Activated naive CD8-positive, alpha-beta T cell treated with anti-CD3 and anti-CD28 coated beads, Interleukin-2, amount 50 U/mL, for 16 hours (primary cell): Measurements from ENCODE around the gene SLC16A1.

ENCODE experiments used
- DNase-seq: peaks from one replicate; pipeline ENCODE4 v3.0.0-alpha.2; 2020; ENCODE audit warnings: low read depth, low spot score

The SLC16A1 gene

DNA sequence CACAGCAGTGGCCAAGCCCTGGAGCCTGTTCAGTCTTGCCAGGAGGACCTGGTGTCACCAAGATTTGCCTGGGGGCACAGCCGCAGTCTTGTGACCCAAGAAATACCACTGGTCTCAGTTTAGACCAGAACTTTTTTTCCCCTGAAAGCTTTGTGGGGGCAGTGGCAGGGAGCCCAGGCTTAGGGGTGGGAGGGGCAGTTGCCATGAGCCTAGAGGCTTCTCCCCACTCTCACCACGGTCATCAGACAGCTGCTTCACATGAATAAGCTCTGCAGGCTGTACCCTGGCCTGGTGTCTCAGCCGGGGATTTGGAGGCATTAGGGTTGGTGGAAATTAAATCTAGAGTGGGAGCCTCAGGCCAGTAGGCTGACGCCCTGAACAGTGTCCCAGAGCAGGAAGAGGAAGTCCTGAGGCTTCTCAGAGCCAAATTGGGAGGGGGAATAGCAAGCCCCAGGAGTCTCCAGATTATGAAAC lies 73.7 kb downstream of the SLC16A1 start:
- DNase-seq = no peak

DNA sequence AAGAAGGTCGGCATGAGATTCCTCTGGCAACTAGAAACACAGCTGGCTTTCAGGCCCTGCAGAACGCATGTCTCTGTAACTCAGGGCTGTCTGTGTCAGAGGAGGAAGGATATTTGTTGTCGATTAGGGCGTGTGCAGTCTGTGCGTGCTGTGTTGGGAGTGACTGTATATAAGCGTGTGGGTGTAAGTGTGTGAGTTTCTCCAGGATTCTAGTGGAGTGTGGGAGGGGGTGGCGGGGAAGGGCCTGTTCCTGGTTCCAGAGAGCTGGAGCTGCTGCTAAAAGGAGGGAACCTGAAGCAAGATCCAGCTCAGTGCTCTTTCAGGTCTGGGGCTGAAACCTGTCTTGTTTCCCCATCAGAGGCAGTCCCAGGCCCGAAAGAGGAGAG lies 74.3 kb downstream of the SLC16A1 start:
- DNase-seq = no peak

DNA sequence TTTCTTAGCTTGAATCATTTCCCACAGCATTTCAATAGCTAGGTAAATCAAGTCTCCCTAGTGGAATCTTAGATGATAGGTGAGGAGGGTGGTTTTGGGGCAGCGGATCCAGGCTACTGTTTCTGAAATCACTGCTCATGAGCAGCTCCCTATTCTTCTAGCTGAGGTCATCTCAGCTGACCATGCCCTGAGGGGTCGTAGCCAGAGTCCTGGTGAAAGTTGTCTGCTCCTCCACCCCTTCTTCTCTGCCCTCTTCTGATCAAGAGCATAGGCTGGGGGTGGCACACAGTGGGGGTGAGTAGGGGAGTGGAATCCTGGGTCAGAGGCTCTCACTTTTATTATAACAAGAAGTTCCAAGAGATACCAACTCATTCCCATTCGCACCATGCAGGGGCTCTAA lies 76.2 kb downstream of the SLC16A1 start:
- no peak for DNase-seq

DNA sequence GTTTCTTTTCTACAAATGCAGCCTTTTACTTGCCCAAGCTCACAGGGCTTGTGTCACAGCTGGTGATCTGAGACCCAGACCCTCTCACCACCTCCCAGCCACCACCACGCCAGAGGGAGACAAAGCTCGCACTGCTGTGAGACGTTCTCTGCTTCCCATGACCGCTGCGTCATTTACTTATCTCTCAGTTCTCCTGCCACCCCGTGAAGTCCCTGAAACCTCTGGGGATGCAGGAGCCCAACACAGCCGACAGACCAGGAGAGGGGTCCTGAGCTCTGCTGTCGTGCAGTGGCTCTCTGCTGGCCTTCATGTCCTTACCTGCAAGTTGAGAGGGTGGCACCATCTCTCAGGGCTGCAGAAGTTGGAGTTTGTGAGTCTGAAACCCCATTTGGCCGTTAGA lies 77.7 kb downstream of the SLC16A1 start:
- DNase-seq = no peak

DNA sequence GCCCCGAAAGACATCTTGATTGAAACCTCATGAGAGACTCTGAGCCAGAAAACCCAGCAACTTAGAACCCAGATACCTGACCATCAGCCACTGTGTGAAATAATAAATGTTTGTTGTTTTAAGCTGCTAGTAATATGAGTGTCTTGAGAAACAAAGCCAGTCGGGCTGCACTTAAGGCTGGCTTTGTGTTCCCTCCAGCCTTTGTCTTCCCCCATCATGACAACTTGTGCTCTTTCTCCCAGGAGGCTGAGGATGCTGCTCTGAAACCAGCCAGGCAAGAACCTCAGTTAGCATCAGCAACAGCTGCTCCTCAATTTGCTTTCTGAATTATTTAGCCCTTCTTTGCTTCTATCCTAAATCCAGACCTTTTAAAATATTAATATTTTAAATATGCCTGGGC lies 78.2 kb downstream of the SLC16A1 start:
- DNase-seq = no peak

DNA sequence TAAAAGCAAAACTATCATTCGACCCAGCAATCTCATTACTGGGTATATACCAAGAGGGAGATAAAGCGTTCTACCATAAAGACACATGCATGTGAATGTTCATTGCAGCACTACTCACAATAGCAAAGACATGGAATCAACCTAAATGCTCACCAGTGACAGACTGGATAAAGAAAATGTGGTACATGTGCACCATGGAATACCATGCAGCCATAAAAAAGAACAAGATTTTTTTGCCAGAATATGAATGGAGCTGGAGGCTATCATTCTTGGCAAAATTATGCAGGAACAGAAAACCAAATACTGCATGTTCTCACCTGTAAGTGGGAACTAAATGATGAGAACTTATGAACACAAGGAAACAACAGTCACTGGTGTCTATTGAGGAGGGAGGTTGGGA lies 79.7 kb downstream of the SLC16A1 start:
- DNase-seq = no peak

DNA sequence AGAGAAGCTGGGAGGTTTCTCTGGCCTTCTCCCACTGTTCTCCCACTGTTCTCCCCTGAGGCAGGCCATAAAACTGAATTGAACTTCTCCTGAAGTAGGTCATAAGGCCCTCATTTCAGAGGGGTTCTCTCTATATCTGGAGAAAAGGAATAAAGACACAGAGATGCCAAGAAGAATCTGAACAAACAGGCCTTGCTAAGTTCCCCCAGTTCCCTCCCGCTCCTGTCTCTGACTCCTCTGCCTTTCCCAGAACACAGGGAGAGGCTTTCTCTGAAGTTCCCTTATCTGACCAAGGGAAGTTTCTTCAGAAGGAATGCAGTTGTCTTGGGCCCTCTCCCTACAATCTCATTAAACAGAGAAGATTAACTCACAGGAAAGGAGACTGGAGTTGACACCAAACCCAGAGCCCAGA lies 83.4 kb downstream of the SLC16A1 start:
- no peak for DNase-seq

DNA sequence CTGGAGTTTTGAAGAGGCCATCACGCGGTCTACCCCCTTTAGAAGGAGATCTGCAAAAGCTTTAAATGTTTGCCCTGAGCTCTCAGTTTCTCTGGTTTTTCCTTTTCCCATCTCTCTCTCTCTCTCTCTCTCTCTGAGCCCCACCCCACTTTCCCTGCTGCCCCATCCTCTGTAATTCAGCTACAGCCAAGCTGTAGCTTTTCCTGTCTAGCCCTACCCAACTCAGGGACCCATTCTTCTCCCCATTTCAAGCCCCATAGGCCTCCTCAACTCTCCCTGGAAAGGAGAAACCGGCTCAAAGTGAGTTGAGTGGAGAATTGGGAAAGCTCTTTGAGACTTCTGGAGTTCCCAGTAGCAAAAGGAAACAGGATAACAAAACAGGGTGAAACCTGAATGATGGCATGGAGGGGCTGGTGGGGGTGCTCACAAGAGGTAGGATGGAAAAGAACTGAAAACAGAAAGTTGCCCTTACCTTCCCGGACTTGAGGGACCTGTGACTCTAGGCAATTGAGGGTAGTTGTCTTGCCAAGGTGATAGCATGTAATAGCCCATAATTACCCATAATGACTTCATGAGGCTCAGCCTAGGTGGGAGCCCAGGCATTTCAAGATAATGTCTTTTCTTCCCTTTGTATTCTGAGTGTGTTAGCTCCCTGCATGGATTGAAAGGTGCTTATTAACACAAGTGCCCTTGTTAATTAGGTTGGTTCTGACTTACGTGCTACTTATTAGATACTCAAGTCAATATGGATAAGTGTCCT lies 84.9 kb downstream of the SLC16A1 start:
- no peak for DNase-seq

DNA sequence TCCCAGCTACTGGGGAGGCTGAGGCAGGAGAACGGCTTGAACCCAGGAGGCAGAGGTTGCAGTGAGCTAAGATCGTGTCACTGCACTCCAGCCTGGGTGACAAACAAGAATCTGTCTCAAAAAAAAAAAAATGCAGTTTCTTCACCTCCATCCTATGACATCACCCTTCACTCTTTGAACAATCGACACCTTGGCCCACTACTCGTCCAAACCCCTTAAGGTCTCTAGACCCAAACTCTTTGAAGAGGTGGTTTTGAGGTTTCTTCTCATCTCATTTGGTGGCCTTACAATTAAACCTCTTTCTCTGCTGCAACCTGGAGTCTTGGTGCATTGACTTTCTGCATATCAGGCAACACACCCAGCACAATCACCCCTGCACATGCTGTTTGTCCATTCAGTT lies 86.1 kb downstream of the SLC16A1 start:
- no peak for DNase-seq

DNA sequence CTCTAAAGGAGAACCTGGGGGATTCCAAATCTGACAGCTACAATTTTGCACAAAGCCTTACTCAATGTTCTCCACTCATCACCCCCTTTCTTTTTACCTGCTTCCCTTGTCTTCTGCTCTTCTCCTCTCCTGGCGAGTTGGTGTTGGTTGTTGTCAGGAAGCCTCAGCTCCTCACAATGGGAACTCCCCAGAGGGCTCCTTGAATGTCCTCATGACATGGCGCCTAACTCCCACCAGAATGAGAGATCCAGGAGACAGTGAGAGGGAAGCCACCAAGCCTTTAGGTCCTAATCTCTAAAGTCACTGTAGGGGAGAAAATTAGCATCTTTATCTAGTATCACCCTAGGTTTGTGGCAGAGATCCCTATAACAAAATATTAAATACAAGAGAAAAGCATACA lies 87.8 kb downstream of the SLC16A1 start:
- DNase-seq = no peak

DNA sequence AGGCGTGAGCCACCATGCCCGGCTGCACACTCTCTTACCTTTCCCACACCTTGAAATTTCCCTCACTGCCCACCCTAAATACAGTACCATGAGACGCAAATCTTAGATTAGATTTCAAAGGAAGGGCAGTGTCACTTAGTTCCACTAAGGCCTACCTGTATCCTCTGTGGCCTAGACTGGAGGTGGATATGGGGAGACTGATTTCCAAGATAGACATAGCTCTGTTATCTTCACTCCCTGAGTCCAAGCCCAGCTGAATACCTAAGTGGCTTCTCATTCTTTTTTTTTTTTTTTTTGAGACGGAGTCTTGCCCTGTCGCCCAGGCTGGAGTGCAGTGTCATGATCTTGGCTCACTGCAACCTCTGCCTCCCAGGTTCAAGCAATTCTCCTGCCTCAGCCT lies 89.0 kb downstream of the SLC16A1 start:
- no peak for DNase-seq

DNA sequence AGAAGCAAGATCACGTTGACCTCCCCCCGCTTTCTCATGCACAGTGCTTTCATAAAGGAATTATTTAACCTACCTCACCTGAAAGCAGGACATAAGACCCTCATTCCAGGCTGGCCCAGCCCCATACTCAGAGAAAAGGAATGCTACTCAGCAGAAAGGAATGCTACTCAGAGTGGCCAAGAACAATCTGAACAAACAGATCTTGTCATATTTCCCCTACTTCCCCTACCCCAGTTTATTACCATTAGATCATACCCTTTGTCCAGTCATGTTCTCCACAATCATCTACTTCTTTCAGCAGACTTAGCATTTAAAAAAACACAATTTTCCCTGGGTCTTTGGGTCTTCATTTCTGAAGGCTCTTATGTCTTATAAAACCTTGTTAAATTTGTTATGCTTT lies 89.8 kb downstream of the SLC16A1 start:
- DNase-seq = no peak

DNA sequence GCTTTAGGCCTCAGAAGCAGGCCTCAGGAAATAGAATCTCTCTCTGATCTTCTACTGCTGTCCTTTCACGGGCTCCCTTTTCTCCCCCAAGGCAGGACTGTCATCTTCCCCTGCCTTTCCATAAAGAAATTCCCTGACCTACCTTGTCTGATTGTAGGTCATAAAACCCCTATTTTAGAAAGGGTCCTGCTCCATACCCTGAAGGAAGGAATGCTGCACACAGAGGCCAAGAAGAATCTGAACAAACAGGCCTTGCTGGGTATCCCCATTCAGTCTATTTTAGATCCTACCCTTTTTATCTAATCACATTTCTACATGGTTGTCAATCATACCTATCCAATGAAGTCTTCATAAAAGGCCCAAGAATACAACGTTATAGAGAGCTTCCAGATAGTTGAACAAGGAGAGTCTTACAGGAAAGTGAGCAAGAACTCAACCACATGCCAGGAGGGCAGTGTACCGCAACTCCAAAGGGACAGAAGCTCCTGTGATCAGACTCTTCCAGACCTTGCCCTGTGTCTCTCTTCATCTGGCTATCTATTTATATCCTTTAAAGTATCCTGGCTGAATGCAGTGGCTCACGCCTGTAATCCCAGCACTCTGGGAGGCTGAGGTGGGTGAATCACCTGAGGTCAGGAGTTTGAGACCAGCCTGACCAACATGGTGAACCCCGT lies 93.1 kb downstream of the SLC16A1 start:
- DNase-seq = no peak
